Esophagus muscularis mucosa (tissue), 4 donors: ENCODE measurements around the gene ABR. TPM values are rescaled to one million over a fixed set of nuclear protein-coding genes. Genes with fewer than 3 reads are reported as not detected.

Experiments
- DNase-seq: peaks from one replicate; pipeline ENCODE4 v3.0.0-alpha.2; 2017; ENCODE audit errors: extremely low spot score
- H3K27ac ChIP-seq, 4 donors: fragments of 200-600 bp; sonication (generic); replicated peaks in 1 of 4; 1 replicate in 3 of 4; 2 replicates in 1 of 4; pipeline ENCODE4 v1.5.1; 2016 to 2019; ENCODE audit warnings: mild to moderate bottlenecking in 1 of 4
- H3K27me3 ChIP-seq, 4 donors: fragments of 200-600 bp; sonication (generic); one replicate each; pipeline versions ENCODE4 v1.5.1 to v1.6.0; 2016 to 2019
- H3K36me3 ChIP-seq, 4 donors: fragments of 200-600 bp; sonication (generic); one replicate each; pipeline ENCODE4 v1.5.1; 2016 to 2019
- H3K4me1 ChIP-seq, 4 donors: fragments of 200-600 bp; sonication (generic); one replicate each; pipeline ENCODE4 v1.5.1; 2016 to 2019
- H3K4me3 ChIP-seq, 4 donors: fragments of 200-600 bp; sonication (generic); 1 replicate in 2 of 4; 2 replicates in 2 of 4; pipeline ENCODE4 v1.5.1; 2016 to 2019; ENCODE audit warnings: mild to moderate bottlenecking in 4 of 4, moderate library complexity in 1 of 4
- H3K9me3 ChIP-seq, 4 donors: fragments of 200-600 bp; sonication (generic); 1 replicate in 3 of 4; 2 replicates in 1 of 4; pipeline ENCODE4 v1.5.1; 2016 to 2019
- CTCF ChIP-seq, 3 experiments: fragments of 200-600 bp in 2 of 3; fragments of 450-650 bp in 1 of 3; sonication (generic) in 2 of 3; IDR thresholded peaks; one replicate each; pipeline ENCODE4 v1.5.1; 2017 to 2019; ENCODE audit warnings: antibody characterized with exemption in 3 of 3, mild to moderate bottlenecking in 2 of 3, moderate library complexity in 1 of 3
- EP300 ChIP-seq: sonication (generic); formaldehyde crosslinking; IDR thresholded peaks from one replicate; pipeline ENCODE4 v1.6.1; 2017; ENCODE audit warnings: antibody characterized with exemption
- POLR2A ChIP-seq: fragments of 450-650 bp; IDR thresholded peaks from one replicate; pipeline ENCODE4 v1.6.1; 2017; ENCODE audit warnings: antibody characterized with exemption, moderate library complexity, mild to moderate bottlenecking, low read depth
- POLR2AphosphoS5 ChIP-seq, 2 donors: sonication (generic); formaldehyde crosslinking; IDR thresholded peaks; one replicate each; pipeline ENCODE4 v1.6.1; 2017; ENCODE audit warnings: antibody characterized with exemption in 2 of 2
- WGBS: methylation state at CpG from one replicate; pipeline ENCODE4 v1.1.5; 2018; 5-methylcytosine and 5-hydroxymethylcytosine counted together
- intact Hi-C: fragments of 100-400 bp; cut with DNase I; formaldehyde crosslinking; loops from one replicate; pipeline ENCODE4 v1.15.1; 2023
- total RNA-seq, 4 donors: library from RNA; depleted of rRNA; stranded (reverse); fragments of >200 nt; gene quantifications; one replicate each; pipeline versions ENCODE4 v1.1.0 to v1.2.1, GENCODE V29; 2016

ABR gene
- total RNA-seq, 4 donors from 2014 or later, result 98.4 to 142 (median 114) TPM

- Histone ChIP-seq H3K4me3 (peak overlapping the region in 1 of 4 donors; percentile 20), H3K27ac (peak overlapping the region; percentile 49 to 79 (median 64)), H3K36me3 (peaks cover 0 to 27% (median 14%) of the 10 kb centered on the region in 4 donors), H3K27me3 (no peaks in the 10 kb centered on the region), H3K4me1 (peaks cover 49 to 62% (median 54%) of the 10 kb centered on the region in 4 donors), H3K9me3 (no peaks in the 10 kb centered on the region)
- 70% methylated on average over 4 of the region's 16 CpGs for WGBS
- no peak for TF ChIP-seq EP300
- no peak for TF ChIP-seq POLR2AphosphoS5 (IDR thresholded peaks at IDR 0.05)
- TF ChIP-seq CTCF (IDR thresholded peaks at IDR 0.05), result no peak
- no peak for TF ChIP-seq POLR2A
- no peak for DNase-seq
- intact Hi-C loops, result no loop called here
These were observed 140.7 kb downstream of the ABR start for GRCh38 chr17:1039123-1039507.

DNA sequence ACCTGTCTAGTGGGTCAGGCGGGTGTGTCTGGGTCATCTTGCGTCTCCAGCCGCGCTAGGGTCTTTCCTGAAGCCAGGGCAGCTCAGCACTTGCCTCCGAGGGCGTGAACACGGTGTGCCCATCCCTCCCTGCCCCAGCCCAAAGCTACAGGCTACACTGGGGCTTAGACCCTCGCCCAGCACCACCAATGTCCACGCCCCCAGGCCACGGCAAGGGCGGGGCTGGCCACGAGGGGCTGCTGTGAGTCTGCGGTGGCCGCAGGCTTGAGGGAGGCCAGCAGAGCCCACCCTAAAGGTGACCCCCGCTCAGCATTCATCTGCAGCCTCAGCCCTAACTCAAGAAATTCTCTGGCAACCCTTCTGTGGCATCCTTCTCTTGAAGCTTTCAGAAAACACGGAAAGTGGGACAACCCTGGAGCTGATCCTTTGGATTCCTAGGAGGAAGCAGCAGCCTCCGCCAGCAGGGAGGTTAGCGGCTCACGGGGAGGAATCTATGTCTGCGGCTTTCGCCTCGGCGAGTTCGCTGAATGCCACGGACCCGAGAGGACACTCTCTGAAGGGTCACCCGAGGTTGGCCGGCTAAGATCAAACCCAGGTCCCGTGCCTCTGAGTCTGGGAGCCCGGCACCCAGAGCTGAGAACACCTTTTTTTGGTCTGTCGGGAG, 141.2 kb downstream of the ABR start:
- 89% methylated on average over 22 of the region's 31 CpGs for WGBS
- no peak for DNase-seq
- Histone ChIP-seq H3K4me1 (peaks cover 44 to 57% (median 49%) of the 10 kb centered on the region in 4 donors), H3K9me3 (no peaks in the 10 kb centered on the region), H3K36me3 (peaks cover 0 to 28% (median 14%) of the 10 kb centered on the region in 4 donors), H3K27me3 (no peaks in the 10 kb centered on the region), H3K27ac (peak overlapping the region; percentile 49 to 79 (median 64)), H3K4me3 (no peak overlapping the region)
- intact Hi-C loops, result no loop called here
- TF ChIP-seq POLR2AphosphoS5 (IDR thresholded peaks at IDR 0.05) (no peak), EP300 (no peak), POLR2A (no peak), CTCF (IDR thresholded peaks at IDR 0.05) (no peak)

- DNase-seq, result no peak
- peaks cover 33 to 57% (median 45%) of the 10 kb centered on the region in 4 donors for H3K4me1 ChIP-seq
- TF ChIP-seq CTCF (IDR thresholded peaks at IDR 0.05) (no peak), EP300 (no peak), POLR2A (no peak), POLR2AphosphoS5 (IDR thresholded peaks at IDR 0.05) (no peak)
- H3K36me3 ChIP-seq, result peaks cover 0 to 33% (median 18%) of the 10 kb centered on the region in 4 donors
- no peaks in the 10 kb centered on the region for H3K9me3 ChIP-seq
- no peaks in the 10 kb centered on the region for H3K27me3 ChIP-seq
- intact Hi-C loops, result no loop called here
- WGBS, result 87% methylated on average over 18 of the region's 19 CpGs
- H3K4me3 ChIP-seq, result no peak overlapping the region
- no peak overlapping the region for H3K27ac ChIP-seq
These were observed 142.4 kb downstream of the ABR start for GRCh38 chr17:1037238-1037879.

GRCh38 chr17:1036845-1037237, 142.9 kb downstream of the ABR start:
- Histone ChIP-seq H3K9me3 (no peaks in the 10 kb centered on the region), H3K27ac (no peak overlapping the region), H3K4me1 (peaks cover 37 to 60% (median 50%) of the 10 kb centered on the region in 4 donors), H3K27me3 (no peaks in the 10 kb centered on the region), H3K36me3 (peaks cover 0 to 37% (median 16%) of the 10 kb centered on the region in 4 donors), H3K4me3 (no peak overlapping the region)
- WGBS, result 96% methylated on average over 2 of the region's 2 CpGs
- no peak for DNase-seq
- intact Hi-C loops, result no loop called here
- no peak for TF ChIP-seq EP300
- TF ChIP-seq POLR2AphosphoS5 (IDR thresholded peaks at IDR 0.05), result no peak
- TF ChIP-seq CTCF (IDR thresholded peaks at IDR 0.05), result no peak
- no peak for TF ChIP-seq POLR2A
